Fibroblast of skin of left biceps (primary cell): ENCODE results near the gene CHP1.
"Not testable (repeated sequence)": the region's sequence is repeated elsewhere in the genome, so short reads cannot be mapped to it uniquely, and the experiment has no call there.

Experiments used
- DNase-seq, 2 experiments: peaks; one replicate each; pipeline ENCODE4 v3.0.0-alpha.2; 2013; ENCODE audit warnings: low read depth in 2 of 2

Gene CHP1

DNA sequence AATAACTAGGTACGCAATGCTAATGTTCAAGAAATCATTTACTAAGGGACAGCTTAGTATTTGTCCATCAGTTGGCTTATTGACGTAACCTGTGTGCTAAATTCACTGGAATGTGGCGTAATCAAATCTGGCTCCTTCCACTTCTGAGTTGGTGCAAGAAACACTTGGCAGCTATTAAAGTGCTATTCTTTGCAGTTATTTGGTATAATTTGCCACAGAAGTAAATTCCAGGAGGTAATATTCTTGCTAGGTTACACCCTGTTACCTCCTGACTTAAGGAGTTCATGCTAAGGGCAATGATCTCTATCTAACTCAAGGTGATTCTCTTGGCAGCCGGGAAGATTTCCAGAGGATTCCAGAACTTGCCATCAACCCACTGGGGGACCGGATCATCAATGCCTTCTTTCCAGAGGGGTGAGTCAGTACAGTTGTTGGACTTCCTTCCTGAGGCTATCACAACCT, 25.5 kb downstream of the CHP1 start:
- DNase-seq: no peak

DNA sequence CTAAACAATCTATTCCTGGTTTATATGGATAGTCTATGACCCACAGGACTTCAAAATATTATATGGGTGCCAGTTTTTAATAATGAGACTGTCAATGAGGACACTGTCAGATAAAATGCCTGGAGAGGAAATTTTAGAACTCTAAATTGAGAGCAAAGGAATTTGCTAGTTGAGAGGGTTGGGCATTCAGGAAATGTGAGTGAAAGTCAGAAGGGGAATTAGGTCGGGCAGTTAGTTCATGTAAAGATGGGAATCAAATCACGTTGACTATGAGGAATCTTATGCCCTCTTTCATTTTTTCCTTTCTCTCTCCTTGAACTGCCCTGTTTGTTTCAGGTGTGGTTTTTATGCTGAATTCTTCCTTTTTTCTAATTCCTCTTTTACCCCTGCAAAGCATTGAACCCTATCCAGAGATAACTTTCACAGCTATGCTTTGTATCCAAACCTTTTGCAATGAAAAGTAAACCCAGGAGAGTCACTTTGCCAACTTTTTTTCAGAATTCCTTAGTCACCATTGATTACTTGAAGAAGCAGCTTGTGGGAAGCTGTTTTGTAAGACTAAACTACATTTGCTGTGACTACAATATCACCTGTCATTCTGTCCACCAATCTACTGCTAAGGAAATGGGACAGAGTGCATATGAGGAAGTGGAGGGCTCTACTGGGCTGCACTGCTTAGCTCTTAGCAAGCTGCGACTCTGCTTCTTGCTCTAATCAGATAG, 27.8 kb downstream of the CHP1 start:
- DNase-seq: no peak

DNA sequence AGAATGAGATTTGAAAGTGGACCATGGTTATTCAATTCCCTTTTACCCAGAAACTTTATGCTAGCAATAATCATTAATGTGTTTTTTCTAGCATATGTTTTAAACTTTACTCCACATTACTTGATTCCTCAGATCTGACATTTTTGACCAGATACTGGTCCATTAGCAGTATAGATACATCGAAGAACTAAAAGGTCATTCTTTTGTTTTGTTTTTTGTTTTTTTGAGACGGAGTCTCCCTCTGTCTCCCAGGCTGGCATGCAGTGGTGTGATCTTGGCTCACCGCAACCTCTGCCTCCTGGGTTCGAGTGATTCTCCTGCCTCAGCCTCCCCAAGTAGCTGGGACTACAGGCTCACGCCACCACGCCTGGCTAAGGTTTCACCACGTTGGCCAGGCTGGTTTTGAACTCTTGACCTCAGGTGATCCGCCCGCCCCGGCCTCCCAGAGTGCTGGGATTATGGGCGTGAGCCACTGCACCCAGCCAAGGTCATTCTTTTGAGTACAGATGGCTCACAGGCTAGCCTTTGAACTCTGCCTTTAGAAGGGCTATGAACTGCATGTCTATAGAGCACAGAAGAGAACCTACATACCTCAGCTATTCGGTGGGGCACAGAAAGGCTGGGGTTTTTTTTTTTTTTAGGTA, 28.6 kb downstream of the CHP1 start:
- DNase-seq: no peak

DNA sequence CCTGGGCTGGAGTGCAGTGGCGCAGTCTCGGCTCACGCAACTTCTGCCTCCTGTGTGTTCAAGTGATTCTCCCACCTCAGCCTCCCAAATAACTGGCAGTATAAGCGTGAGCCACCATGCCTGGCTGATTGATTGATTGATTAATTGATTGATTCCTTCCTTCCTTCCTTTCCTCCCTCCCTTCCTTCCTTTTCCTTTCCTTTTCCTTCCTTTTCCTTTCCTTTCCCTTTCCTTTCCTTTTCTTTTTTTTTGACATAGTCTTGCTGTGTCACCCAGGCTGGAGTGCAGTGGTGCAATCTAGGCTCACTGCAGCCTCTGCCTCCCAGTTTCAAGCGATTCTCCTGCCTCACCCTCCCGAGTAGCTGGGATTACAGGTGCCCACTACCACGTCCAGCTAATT, 29.9 kb downstream of the CHP1 start:
- DNase-seq: not testable (repeated sequence)

DNA sequence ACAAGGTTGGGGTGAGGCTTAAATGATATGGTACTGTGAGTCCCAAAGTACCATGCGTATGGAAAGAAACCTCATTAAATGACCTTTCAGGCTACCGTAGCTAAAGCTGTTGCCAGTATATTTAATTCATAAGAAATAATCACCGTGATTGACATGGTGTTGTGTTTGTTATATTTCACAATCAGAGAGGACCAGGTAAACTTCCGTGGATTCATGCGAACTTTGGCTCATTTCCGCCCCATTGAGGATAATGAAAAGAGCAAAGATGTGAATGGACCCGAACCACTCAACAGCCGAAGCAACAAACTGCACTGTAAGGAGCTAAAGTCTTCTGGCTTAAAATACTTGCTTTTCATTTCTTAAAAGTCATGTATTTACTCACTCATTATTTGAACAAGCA, 31.5 kb downstream of the CHP1 start:
- DNase-seq: no peak

DNA sequence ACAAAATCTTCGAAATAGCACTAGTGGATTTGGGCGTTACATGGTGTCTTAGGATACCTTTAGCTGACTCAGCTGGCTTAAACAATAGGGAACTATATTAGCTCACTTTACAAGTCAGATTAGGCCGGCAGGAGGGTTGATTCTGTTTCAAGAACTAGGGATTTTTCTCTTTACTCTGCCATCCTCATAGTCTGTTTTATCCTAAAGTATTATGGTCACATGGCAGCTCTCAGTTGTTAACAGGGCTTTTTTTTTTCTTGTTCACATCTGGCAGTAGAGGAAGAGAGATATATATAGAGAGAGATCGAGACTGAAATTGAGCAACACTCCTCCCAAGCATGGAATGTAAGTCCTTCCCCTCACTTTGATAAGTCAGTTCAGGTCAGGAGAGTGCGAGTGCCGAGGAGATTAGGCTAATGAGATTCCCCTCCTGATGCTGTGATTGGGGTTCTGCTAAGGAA, 32.9 kb downstream of the CHP1 start:
- peak in 1 of 2 experiments; percentile 23 for DNase-seq

DNA sequence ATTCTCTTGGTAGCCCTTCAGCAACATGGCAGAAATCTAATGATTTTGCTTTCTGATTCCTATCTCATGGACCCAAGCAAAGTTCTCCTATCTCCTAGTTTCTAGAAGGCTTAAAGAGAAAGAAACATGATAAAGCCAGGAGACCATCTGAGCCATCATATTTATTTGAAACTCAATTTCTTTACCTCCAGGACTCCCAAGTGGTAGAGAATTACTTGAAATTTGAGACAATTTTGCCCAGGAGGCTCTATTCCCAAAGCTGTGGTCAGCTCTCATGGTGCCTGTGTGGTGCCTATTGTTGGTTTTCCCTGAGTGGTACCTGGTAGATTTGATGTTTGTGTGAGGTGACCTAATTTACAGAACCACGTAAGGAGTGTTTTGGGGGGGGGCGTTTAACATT, 38.8 kb downstream of the CHP1 start:
- no peak for DNase-seq

DNA sequence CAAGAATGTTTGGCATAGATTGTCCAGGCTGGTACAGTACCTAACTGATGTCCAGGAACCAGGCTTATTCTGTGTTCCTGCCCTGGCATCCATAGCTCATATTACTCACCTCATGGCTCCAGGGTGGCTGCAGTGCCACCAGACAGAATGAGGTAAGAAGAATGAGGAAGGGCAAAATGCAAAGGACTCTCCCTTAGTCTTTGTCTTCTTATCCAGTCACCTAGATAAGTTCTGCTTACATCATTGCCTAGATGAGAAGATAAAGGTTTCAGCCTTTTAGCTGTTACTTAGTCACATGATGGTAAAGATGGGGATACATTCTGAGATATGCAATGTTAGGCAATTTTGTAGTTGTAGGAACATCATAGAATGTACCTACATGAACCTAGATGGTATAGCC, 45.8 kb downstream of the CHP1 start:
- DNase-seq: no peak

DNA sequence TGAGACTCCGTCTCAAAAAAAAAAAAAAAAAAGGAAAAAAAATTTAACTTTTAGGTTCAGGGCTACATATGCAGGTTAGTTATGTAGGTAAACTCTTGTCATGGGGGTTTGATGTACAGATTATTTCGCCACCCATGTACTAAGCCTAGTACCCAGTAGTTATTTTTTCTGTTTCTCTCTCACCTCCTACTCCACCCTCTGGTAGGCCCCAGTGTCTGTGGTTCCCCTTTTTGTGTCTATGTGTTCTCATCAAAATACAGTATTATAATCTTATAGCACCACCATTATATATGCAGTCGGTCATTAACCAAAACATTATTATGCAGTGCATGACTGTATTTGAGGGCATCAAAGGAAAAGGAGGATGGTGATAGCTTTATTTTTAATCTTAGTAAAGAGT, 47.3 kb downstream of the CHP1 start:
- no peak for DNase-seq

DNA sequence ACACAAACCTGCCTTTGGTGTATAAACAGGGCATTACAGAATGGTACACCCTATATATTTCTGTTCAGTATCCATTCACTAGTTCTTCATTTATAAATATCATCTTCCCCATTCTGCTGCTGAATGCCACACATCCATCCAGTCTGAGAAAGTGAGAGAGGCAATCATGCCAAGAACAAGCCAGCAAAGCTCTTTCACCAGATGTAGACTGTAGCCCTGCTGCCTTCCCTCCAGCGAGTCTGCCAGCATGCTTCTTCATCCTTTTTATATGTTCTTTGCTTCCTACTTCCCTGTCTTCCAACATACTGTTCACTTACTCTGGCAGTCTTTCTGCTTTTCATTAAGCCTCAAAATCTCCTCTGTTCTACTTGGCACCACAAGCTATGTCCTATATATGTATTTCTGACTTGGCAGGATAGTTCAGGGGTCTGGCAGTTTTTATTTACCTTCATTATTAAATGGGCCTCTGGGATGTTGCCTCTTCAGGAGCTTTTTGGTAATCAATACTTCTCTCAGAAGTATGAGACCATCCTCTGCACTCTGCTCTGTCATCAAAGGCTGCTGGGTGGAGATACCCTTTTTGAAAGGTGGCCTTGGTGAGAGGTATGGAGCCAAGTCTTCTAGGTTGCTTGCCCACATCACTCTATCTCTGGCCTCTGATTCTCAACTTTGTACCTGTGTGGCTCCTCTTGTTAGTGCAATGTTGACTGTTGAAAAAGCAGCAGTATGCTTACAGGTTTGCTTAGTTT, 48.6 kb downstream of the CHP1 start:
- DNase-seq: no peak

DNA sequence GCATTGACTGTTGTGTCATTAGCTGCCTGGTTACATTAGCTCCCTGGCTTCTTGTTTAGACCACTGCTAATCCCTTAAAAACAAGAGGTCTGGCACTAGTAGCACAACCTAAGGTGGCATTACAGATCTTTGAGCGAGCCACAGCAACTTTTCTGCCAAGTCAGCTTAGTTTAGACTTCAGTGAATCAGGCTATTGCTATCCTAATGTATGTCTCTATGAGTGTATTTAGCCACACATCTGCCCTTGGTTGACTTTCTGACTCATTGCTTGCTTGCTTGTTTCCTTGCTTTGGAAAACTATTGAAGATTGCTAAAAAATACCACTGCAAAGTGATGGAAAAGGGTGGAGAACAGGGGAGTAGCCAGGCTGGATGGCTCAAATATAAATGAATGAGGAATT, 50.2 kb downstream of the CHP1 start:
- DNase-seq: peak; percentile 74 to 77

DNA sequence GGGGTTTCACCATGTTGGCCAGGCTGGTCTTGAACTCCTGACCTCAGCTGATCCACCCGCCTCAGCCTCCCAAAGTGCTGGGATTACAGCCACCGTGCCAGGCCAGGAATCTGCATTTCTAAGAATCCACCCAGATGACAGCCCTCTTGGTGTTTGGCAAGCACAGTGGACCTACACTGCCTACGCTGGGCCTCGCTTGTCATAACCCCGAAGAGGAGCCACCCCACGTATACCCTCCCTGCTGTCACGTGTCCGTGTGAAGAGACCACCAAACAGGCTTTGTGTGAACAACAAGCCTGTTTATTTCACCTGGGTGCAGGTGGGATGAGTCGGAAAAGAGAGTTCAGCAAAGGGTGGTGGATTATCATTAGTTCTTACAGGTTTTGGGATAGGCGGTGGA, 51.4 kb downstream of the CHP1 start:
- DNase-seq: not testable (repeated sequence)

DNA sequence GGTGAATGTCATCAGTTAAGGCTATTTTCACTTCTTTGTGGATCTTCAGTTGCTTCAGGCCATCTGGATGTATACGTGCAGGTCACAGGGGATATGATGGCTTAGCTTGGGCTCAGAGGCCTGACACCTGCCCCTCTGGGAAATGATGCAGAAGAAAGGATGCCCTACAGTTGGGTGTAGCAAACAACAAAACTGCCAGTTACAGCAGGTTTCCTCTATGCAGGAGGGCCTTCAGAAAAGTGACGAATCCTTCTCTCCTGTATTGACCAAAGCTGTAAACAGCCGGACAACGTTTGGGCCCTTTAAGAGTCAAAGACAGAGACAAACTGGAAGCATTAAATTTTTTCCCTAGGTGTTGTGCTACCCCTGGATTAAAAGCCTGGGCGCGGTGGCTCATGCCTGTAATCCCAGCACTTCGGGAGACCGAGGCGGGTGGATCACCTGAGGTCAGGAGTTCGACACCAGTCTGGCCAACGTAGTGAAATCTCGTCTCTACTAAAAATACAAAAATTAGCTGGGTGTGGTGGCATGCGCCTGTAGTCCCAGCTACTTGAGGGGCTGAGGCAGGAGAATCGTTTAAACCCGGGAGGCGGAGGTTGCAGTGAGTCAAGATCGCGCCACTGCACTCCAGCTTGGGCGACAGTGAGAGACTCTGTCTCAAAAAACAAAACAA, 52.0 kb downstream of the CHP1 start:
- not testable (repeated sequence) for DNase-seq

DNA sequence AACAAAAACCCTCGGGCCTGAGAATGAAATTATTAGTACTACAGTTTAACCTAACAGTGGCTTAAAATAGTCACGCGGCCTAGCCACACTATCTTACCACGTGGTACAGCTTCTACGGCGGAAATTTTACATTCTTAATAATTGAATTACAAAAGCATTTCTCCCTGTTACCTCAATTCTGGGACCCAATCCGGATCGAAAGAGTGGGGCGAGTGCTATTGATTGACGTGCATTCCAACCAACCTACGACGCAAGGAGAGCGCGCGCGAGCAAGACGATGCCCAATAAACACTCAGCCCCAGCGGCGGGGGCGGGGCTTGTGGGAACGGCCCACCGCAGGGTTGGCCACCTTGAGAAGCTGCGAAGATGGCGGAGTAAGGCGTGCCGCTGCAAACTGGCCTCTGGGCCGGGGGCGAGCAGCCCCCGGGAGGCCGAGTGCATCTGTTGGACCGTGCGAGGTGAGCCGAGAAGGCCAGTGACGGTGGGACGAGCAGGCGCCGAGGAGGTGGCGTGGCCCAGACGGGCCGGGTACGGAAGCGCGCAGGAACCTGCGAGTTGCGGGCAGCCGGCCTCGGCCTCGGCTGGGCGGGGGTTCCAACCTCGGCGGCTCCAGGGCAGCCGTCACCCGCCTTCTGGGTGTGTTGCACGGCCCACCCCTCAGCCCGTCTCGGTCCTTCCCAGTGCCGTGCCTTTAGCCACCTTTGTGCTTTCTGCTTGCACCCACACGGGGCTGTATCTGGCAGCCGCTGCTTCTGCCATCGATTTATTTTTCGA, 52.8 kb downstream of the CHP1 start:
- DNase-seq: peak; percentile 99

DNA sequence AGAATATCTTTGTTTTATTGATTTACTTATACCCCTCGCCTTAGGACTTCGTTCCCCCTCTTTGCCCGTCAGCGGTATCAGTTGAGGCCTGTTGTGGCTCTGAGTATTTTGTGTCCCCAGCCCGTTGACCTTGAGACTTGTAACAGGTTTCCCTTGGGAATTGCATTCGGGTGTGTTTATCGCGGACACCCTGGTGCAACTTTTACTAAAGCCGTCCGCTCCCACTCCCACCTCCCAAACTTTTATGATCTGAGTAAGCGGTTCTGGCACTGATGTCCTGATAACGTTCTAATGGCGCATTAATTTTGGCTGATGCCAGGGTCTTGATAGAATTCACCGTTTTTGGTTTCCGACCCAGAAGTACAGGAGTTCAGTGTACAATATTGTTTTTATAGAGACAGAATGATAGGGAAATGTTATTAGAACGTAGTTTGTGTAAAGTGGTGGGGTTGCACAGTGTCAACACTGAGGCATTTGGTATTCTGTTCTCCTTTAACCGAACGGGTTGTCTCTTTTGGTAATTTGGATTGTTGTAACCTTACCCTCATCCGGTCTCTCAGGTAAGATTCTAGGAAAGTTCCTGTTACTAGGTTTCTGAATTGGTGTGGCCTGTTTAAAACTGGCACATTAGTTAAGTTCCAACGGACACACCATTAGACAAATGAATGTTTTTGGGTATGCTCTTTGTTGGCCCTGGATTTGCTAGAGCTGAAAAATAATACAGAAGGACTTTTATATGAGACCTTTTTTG, 53.5 kb downstream of the CHP1 start:
- no peak for DNase-seq

DNA sequence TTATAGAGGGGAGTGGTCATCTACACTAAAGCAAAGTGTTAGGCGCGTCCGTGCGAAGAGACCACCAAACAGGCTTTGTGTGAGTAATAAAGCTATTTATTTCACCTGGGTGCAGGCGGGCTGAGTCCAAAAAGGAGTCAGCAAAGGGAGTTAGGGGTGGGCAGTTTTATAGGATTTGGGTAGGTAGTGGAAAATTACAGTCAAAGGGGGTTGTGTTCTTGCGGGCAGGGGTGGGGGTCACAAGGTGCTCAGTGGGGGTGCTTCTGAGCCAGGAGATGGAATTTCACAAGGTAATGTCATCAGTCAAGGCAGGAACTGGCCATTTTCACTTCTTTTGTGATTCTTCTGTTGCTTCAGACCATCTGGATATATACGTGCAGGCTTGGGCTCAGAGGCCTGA, 54.2 kb downstream of the CHP1 start:
- DNase-seq: no peak

DNA sequence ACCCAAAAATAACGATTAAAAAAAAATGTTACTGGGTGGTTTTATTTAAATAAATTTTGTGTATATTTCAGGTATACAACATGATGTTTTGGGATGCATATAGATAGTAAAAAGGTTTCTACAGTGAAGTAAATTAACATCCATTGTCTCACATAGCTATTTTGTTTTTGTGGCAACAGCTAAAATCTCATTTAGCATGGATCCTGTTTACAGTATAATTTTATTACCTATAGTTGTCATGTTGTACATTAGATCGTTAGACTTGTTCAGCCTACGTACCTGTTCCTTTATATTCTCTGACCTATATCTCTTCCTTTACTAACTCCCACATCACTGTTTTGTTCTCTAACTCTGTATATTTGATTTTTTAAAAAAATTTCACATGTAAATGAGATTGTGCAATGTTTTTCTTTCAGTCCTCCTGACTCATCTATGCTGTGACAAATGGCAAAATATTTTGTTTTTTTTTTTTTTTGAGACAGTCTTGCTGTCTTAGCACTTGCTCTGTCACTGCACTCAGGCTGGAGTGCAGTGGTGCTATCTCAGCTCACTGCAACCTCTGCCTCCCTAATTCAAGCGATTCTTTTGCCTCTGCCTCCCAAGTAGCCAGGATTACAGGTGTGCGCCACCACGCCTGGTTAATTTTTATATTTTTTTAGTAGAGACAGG, 55.7 kb downstream of the CHP1 start:
- no peak for DNase-seq

DNA sequence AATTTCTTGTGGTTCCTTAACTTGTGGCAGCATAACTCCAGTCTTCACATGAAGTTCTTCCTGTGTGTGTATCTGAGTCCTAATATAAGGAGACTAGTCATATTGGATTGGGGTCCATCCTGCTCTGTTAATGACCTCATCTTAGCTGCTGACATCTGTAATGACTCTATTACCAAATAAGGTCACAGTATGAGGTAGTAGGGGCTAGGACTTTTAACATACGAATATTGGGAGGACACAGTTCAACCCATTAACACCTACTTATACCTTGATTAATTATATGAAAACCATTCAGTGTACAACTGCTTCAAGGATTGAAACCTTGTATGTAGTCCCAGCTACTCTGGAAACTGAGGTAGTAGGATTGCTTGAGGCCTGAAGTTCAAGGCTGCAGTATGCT, 57.4 kb downstream of the CHP1 start:
- DNase-seq: no peak

DNA sequence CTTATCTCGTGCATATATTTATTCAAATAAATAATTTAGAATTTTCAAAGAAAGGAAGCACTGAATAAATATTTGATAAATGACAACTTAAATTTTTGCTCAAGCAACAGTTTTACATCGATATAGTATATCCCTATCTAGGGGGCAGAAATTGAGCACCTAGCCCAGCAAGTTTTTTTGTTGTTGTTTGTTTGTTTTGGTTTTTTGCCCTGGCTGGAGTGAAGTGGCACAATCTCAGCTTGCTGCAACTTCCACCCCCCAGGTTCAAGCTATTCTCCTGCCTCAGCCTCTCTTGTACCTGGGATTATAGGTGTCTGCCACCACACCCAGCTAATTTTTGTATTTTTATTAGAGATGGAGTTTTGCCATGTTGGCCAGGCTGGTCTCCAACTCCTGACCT, 58.9 kb downstream of the CHP1 start:
- no peak for DNase-seq

DNA sequence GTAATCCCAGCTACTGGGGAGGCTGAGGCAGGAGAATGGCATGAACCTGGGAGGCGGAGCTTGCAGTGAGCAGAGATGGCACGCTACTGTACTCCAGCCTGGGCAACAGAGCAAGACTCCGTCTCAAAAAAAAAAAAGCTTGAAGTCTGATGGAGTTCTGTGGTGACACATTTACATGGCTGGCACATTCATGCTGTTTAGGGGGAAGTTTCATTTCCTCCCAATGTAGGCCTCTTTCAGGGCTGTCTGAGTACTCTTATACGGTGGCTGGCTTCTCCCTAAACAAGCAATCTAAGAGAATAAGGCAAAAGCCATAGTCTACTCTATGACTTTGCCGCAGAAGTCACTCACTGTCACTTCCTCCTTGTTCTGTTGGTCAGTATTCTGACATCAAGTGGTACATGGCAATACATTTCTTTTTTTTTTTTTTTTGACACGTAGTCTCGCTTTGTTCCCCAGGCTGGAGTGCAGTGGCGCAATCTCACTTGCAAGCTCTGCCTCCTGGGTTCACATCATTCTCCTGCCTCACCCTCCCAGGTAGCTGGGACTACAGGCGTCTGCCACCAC, 60.1 kb downstream of the CHP1 start:
- no peak for DNase-seq
